ENCODE measurements around the gene CELSR1. TPM values are rescaled to one million over a fixed set of nuclear protein-coding genes. Genes with fewer than 3 reads are reported as not detected.
A peak's percentile ranks its signal among the peaks of the same experiment; 100 is the strongest.

The CELSR1 gene
- total RNA-seq, 1 experiment from 2014 or later = 22.6 TPM

GRCh38 chr22:46339956-46340355 lies 197.5 kb downstream of the CELSR1 start:
- Histone ChIP-seq H2BK12ac (ENCODE audit: insufficient read length, low read depth, low read length) (no peak overlapping the region), H3K4me1 (ENCODE audit: insufficient read depth, low read length) (no peaks in the 10 kb centered on the region; the same call in 1 of the 2 replicates), H3K18ac (ENCODE audit: insufficient read length, low read depth, low read length) (no peak overlapping the region), H3K79me2 (ENCODE audit: insufficient read depth, low read length) (peaks cover 3% of the 10 kb centered on the region; the same call in 1 of the 2 replicates), H3K23me2 (ENCODE audit: insufficient read length, low read depth, low read length, poor library complexity, severe bottlenecking) (peaks cover 8% of the 10 kb centered on the region), H3K23ac (ENCODE audit: insufficient read length, low read depth, low read length) (no peak overlapping the region), H4K91ac (ENCODE audit: insufficient read length, low read depth, low read length) (no peak overlapping the region), H3K79me1 (ENCODE audit: insufficient read depth, low read depth, low read length, poor library complexity, severe bottlenecking) (peaks cover 5% of the 10 kb centered on the region), H3K27me3 (ENCODE audit: insufficient read depth, low read length) (no peaks in the 10 kb centered on the region), H4K5ac (ENCODE audit: insufficient read length, low read depth, low read length) (no peak overlapping the region), H2BK120ac (ENCODE audit: low read depth, low read length, poor library complexity, severe bottlenecking) (no peak overlapping the region), H2BK20ac (ENCODE audit: low read depth, low read length, poor library complexity, severe bottlenecking) (no peak overlapping the region), H3T11ph (ENCODE audit: low read length) (no peak overlapping the region), H4K20me1 (ENCODE audit: control insufficient read depth, insufficient read depth, insufficient read length) (peaks cover 3% of the 10 kb centered on the region), H3K4ac (ENCODE audit: low read depth, low read length) (no peak overlapping the region), H2AFZ (ENCODE audit: low read length) (no peak overlapping the region), H3K14ac (ENCODE audit: insufficient read depth, low read length) (no peak overlapping the region), H4K8ac (replicated peaks; ENCODE audit: insufficient read length, low read depth, low read length) (no peak overlapping the region), H2BK5ac (ENCODE audit: insufficient read length, low read length) (no peak overlapping the region), H2BK15ac (ENCODE audit: low read depth, low read length) (no peak overlapping the region), H3K4me2 (ENCODE audit: insufficient read depth, insufficient read length, low read length) (no peak overlapping the region), H3K56ac (ENCODE audit: insufficient read length, low read depth, low read length) (no peak overlapping the region), H3K9me3 (ENCODE audit: control insufficient read depth, low read depth, low read length) (no peaks in the 10 kb centered on the region), H2AK5ac (ENCODE audit: insufficient read length, low read length) (no peak overlapping the region), H3K9ac (ENCODE audit: extremely low read depth, insufficient read length, low read length) (no peak overlapping the region), H3K27ac (ENCODE audit: insufficient read length, low read depth, low read length) (no peak overlapping the region)
- Mint-ChIP-seq H3K27ac (peak overlapping the region in 1 of 3 experiments; percentile 63; a peak in 3 of 7 replicates), H3K4me1 (peaks cover 10 to 11% of the 10 kb centered on the region in 2 experiments), H3K4me3 (no peak overlapping the region), H3K36me3 (ENCODE audit: insufficient read depth in 1 of 3, low read depth in 3 of 3) (peaks cover 46 to 82% (median 67%) of the 10 kb centered on the region in 3 experiments), H3K9me3 (no peaks in the 10 kb centered on the region; a peak in 2 of 5 replicates), H3K27me3 (ENCODE audit: low read depth) (no peaks in the 10 kb centered on the region)
- no CpG with 5 or more reads among the region's 5 CpGs for WGBS (ENCODE audit: extremely low coverage, insufficient read length, low lambda C conversion rate)
- no peak for DNase-seq
- TF ChIP-seq CTCF (conservative IDR thresholded peaks at IDR 0.05) = no peak

All from H9 (cell line).